Stimulated activated naive B cell treated with anti-CD40 and anti-IgM and Interleukin-4, amounts not matched to agents 10 μg/mL and 1 μg/mL and 100 μg/mL, for 72 hours (primary cell): ENCODE data around the gene ARHGAP15.

Source experiments
- ATAC-seq, 2 donors: fragments of 150-1000 bp; cut with Tn5 transposase; replicated peaks; 2 replicates each; pipeline ENCODE4 v1.10.0; 2021; ENCODE audit warnings: moderate library complexity in 1 of 2
- DNase-seq: peaks from one replicate; pipeline ENCODE4 v3.0.0; 2021
- H3K27ac Mint-ChIP-seq: one replicate; pipeline ENCODE4 v1.8.0; 2022; ENCODE audit warnings: mild to moderate bottlenecking, mixed read lengths
- H3K27me3 Mint-ChIP-seq, 2 donors: one replicate each; pipeline ENCODE4 v1.8.0; 2022; ENCODE audit warnings: mixed read lengths in 2 of 2
- H3K36me3 Mint-ChIP-seq, 2 donors: one replicate each; pipeline ENCODE4 v1.8.0; 2022; ENCODE audit warnings: mixed read lengths in 2 of 2, mild to moderate bottlenecking in 1 of 2
- H3K4me1 Mint-ChIP-seq, 2 donors: one replicate each; pipeline ENCODE4 v1.8.0; 2022; ENCODE audit warnings: mixed read lengths in 2 of 2, mild to moderate bottlenecking in 1 of 2
- H3K4me3 Mint-ChIP-seq, 2 donors: one replicate each; pipeline ENCODE4 v1.8.0; 2022; ENCODE audit warnings: mild to moderate bottlenecking in 2 of 2, mixed read lengths in 2 of 2, moderate library complexity in 1 of 2
- H3K9me3 Mint-ChIP-seq, 2 donors: one replicate each; pipeline ENCODE4 v1.8.0; 2022; ENCODE audit warnings: mixed read lengths in 2 of 2, mild to moderate bottlenecking in 1 of 2

Gene ARHGAP15

DNA sequence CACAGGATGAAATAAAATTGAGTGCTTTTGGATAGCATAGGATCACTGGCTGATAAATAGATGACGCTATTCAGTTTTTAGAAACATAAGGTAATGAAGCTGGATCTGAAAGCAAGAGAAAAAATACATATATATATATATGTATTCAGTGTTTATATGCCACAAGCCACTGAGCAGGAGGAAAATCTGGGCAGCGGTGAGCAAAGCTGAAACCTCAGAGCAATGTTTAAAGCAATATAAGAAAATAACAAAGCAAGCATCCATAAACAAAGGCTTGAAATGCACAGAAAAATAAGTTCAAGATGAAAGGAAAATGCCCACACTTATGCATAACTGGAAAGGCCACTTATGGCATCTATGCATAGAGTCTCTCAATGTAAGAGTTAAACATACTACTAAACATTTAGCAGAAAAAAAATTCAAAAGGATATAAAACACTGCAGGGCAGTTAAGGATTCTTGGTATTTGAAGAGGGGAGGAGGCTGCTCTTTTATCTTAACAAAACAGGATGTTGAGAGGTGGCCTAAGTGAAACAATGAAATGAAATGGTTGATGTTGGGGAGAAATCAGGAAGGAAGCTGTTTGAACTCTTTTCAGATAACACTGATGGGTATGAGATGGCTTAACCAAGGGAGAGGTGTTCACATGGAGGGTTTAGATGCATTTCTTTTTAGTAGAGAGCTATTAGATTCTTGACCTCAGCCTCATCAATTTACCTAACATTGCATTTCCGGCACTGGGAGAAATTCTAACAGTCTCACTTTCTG is 129.1 kb downstream of the ARHGAP15 start:
- DNase-seq (no peak), ATAC-seq (no peak)
- Mint-ChIP-seq H3K27ac (peak overlapping the region; percentile 59), H3K4me3 (no peak overlapping the region), H3K4me1 (peaks cover 34 to 66% of the 10 kb centered on the region in 2 donors), H3K9me3 (peaks cover 0 to 4% of the 10 kb centered on the region in 2 donors), H3K36me3 (peaks cover 2 to 13% of the 10 kb centered on the region in 2 donors), H3K27me3 (no peaks in the 10 kb centered on the region)

DNA sequence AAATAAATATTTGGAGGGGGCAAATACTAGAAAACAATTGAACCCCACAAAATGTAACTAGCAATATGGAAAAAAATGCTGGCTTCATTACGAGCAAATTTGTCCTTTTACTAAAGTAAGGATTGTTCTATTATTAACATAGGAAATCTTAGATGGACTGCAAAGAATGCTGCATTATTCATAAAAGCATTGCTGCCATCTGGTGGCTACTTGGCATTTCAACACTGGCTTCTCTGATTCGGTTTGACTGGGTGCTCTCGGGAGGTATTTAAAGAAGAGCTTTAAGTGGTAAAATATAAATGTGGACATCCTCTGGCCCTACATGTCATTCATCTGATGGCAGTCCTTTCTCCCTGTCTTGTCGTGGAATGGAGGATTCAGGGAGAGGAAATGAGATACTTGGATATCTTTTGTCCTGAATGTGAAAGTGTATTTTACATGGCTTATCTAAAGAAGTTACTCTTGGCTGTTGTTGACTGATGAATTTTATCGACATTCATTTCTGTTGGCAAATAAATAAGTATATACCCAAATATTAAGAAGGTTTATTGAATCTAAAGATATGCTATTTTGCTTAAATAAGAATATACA is 130.2 kb downstream of the ARHGAP15 start:
- Mint-ChIP-seq H3K27me3 (no peaks in the 10 kb centered on the region), H3K36me3 (peaks cover 2 to 19% of the 10 kb centered on the region in 2 donors)

DNA sequence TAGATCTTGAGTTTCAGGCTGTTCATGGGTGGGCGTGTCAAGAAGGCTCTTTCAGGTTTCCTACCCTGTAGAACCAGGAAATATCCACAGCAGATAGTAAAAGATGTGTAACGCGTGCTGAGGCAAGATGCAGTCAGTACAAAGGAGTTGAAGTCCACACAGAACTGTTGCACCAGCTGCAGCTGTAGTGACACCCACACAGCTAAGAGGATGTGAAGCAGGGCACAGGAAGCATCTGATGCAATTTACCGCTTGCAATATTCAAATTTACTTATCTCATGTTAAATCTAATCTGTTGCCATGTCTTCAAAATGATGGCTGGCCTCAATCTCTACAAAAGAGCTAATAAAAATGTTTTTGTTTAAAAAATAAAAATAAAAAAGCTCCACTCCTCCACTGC is 132.8 kb downstream of the ARHGAP15 start:
- Mint-ChIP-seq H3K36me3 (peaks cover 5 to 27% of the 10 kb centered on the region in 2 donors), H3K27me3 (no peaks in the 10 kb centered on the region), H3K27ac (peak overlapping the region; percentile 86), H3K9me3 (peaks cover 2 to 4% of the 10 kb centered on the region in 2 donors), H3K4me3 (no peak overlapping the region), H3K4me1 (peaks cover 25 to 45% of the 10 kb centered on the region in 2 donors)
- ATAC-seq (peak; percentile 89 to 93), DNase-seq (no peak)

More for the DNA sequence above, 130.2 kb downstream of the ARHGAP15 start:
- peak in 1 of 2 donors; percentile 44 for ATAC-seq
- Mint-ChIP-seq H3K27ac (peak overlapping the region; percentile 48), H3K9me3 (peaks cover 0 to 4% of the 10 kb centered on the region in 2 donors), H3K4me1 (peaks cover 30 to 62% of the 10 kb centered on the region in 2 donors), H3K4me3 (peak overlapping the region in 1 of 2 donors; percentile 11)
- DNase-seq = peak; percentile 34

DNA sequence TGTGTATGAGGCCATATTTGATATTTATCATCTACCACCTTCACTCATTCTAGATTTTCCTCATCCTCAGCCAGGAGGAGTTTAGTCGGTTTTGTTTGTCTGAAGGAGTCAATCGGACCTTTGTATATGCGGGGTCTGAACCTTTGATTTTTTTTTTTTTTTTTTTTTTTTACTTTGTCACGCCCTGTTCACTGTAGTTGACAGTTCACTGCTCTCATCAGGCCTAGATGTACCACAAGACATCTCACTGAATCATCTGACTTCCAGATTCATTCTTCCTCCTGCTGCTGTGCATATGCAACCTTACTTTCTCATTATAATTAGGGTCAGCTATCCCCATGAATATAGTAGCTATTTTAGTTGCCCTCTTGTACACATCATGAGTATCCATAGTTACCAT is 133.2 kb downstream of the ARHGAP15 start:
- Mint-ChIP-seq H3K36me3 (peaks cover 8 to 31% of the 10 kb centered on the region in 2 donors), H3K4me3 (no peak overlapping the region), H3K4me1 (peaks cover 26 to 42% of the 10 kb centered on the region in 2 donors), H3K9me3 (peaks cover 2 to 4% of the 10 kb centered on the region in 2 donors), H3K27ac (peak overlapping the region; percentile 83), H3K27me3 (no peaks in the 10 kb centered on the region)
- ATAC-seq (peak; percentile 52 to 65), DNase-seq (no peak)

DNA sequence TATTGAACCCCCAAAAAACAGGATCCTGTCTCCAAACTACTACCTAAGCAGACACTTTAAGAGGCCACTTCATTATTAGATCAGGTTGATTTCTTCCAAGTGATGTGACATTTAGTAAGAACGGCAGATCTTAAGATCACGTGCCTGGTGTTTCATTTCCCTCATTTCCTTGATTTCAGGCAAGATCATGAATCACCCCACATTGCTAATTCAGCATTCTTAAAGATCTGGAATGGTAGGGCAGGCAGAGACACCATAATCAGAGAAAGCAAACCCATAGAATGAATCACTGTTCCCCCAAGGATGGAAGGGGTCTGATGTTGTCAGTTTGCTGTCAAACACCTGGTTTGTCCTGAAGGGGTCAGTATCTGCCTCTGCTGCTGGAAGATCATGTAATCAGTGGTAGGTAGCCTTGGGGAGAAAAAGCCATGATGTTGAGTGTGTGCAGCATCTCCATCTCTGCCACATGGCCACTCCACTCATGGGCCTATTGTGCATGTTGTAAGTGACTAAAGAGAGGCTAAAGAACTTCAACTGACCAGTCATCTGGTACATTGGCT is 133.9 kb downstream of the ARHGAP15 start:
- Mint-ChIP-seq H3K36me3 (peaks cover 8 to 28% of the 10 kb centered on the region in 2 donors), H3K27me3 (no peaks in the 10 kb centered on the region), H3K4me1 (peaks cover 24 to 37% of the 10 kb centered on the region in 2 donors), H3K9me3 (peaks cover 2 to 4% of the 10 kb centered on the region in 2 donors), H3K27ac (peak overlapping the region; percentile 83), H3K4me3 (no peak overlapping the region)
- ATAC-seq (no peak), DNase-seq (no peak)

DNA sequence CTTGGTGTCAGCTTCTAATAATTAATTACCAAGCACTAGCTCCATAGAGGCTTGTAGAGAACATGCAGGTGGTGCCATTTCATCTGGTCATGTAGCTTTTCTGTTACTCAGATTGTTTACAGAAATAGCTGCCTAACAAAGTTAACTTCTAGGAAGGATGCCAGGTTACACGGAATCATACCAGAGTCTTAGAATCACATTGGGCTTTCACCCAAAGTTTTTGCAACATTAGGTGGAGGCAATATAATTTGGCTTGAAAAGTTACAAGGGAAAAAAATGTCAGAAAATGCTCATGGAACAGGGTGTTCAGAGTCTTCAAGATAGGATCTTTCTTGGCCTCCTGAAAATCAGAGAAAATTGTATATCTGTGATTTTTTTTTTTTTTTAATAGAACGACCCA is 135.6 kb downstream of the ARHGAP15 start:
- Mint-ChIP-seq H3K27me3 (no peaks in the 10 kb centered on the region), H3K4me3 (no peak overlapping the region), H3K4me1 (peaks cover 16 to 24% of the 10 kb centered on the region in 2 donors), H3K36me3 (peaks cover 8 to 28% of the 10 kb centered on the region in 2 donors), H3K9me3 (peaks cover 2 to 4% of the 10 kb centered on the region in 2 donors), H3K27ac (no peak overlapping the region)
- DNase-seq = no peak
- no peak for ATAC-seq

DNA sequence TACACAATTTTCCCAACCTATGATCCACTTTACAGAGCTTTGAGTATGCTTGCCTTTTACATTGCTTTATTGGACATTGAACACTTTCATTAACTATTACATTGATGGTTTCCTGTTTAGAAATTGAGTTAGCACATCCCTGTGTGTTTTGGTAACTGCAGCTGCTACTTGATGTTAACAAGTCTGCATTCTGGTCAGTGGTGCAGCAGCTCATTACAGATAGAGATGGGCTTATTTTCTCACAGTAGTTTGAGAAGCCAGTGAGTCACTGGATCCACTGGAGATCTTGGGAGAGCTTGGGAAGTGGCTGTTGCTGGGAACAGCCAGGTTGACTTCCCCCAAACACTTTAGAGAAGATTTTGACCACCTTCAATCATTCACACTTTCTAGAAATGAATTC is 150.5 kb downstream of the ARHGAP15 start:
- Mint-ChIP-seq H3K9me3 (no peaks in the 10 kb centered on the region), H3K4me1 (peaks cover 14 to 30% of the 10 kb centered on the region in 2 donors), H3K27ac (peak overlapping the region; percentile 60), H3K4me3 (no peak overlapping the region), H3K27me3 (no peaks in the 10 kb centered on the region), H3K36me3 (peaks cover 8 to 27% of the 10 kb centered on the region in 2 donors)
- DNase-seq (no peak), ATAC-seq (no peak)

DNA sequence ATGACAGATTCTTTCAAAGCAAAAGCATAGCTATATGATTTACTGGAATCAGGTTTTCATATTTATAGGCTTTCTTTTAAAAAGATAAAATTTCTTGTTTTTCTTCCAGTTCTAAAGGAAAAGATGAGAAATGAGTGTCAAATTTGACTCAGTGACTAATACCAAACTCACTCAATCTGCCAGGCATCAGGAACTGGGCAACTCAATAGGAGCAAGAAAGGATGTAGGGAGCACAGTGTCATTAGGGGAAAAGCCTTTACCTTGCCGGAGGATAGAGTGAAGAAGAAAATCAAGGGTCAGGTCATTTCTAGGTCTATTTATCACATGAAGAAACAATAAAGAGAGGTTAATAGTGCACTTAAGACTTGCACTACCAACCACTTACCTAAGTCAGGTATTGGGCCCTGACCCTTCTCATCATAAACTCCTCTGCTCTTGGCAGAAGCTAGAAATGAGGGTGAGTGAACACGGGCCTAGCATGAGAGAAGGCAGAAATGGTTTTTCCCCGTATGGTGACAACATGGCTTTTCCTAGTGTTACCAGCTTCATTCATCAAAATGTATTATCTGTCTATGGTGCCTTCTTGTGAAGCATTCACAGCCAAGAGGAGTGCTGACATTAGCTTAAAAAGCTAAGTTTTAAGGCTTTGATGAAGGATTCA is 151.0 kb downstream of the ARHGAP15 start:
- Mint-ChIP-seq H3K9me3 (no peaks in the 10 kb centered on the region), H3K36me3 (peaks cover 8 to 23% of the 10 kb centered on the region in 2 donors), H3K4me1 (peaks cover 14 to 30% of the 10 kb centered on the region in 2 donors), H3K4me3 (no peak overlapping the region), H3K27me3 (no peaks in the 10 kb centered on the region), H3K27ac (no peak overlapping the region)
- DNase-seq (no peak), ATAC-seq (no peak)

DNA sequence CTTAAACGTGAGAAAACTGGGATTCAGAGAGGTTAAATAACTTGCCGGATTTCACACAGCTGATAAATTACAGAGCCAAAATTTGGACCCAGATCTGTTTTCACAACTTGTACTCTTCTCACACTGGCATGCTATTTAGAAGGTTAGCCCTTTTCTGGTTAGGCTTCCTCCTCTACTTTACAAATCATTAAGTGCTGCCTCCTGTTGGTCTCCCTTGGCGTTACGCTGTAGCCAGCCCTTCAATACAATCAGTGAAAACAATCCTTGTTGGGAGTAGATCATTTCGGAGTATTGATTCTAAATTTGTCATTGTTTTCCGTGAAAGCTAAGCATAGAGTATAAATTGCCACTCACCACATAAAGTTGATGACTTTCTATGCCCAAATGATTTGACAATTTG is 153.5 kb downstream of the ARHGAP15 start:
- no peaks in the 10 kb centered on the region for H3K9me3 Mint-ChIP-seq
- H3K27me3 Mint-ChIP-seq = no peaks in the 10 kb centered on the region
- H3K4me1 Mint-ChIP-seq = peaks cover 8 to 13% of the 10 kb centered on the region in 2 donors
- DNase-seq (no peak), ATAC-seq (no peak)
- no peak overlapping the region for H3K4me3 Mint-ChIP-seq
- peaks cover 3 to 14% of the 10 kb centered on the region in 2 donors for H3K36me3 Mint-ChIP-seq
- no peak overlapping the region for H3K27ac Mint-ChIP-seq

DNA sequence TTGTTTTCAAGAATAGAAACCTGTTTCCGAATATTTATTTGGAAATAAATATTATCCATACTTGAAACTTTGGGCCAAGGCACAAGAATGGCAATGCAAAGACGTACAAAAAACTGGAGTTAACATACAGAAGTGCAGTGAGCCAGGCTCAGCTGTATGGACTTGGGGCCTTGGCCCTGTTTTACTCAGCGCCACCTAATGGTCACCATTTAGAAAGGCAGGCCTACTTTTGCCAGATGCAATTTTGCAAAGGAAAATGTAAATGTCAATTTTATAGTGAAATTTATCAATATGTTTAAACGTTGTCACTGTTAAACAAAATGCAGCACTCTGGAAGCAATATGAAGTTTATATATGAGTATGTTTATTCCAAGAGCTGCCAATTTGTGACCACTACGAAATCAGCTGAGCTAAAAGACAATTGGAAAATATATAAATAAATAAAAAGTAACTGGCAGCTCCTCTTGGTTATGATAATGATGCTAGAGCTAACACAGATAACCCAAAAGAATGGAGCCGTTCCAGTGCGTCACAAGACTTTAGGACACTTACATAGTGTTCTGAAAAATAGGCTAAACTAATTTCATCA is 155.0 kb downstream of the ARHGAP15 start:
- Mint-ChIP-seq H3K4me1 (peaks cover 6 to 22% of the 10 kb centered on the region in 2 donors), H3K36me3 (peaks cover 6 to 13% of the 10 kb centered on the region in 2 donors), H3K9me3 (no peaks in the 10 kb centered on the region), H3K4me3 (no peak overlapping the region), H3K27me3 (no peaks in the 10 kb centered on the region), H3K27ac (no peak overlapping the region)
- ATAC-seq = peak; percentile 68 to 71
- no peak for DNase-seq

DNA sequence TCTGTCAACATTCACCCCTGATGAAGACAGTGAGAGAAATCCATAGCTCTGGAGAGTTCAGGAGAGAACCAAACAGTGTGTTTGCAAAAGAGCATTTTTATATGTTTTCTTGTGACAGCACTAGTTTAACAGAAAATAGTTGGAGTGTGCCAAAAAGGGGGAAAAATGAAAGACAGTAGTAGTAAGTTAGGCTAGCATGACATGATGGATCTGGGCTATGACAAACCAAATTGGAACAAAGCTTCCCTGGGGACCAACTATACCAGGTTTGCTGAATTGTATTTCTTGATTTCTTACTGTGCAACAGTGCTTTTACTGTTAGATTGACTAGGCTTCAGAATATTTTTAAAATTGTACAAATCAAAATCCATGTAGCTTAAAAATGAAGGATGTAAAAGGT is 159.8 kb downstream of the ARHGAP15 start:
- Mint-ChIP-seq H3K36me3 (peaks cover 3 to 5% of the 10 kb centered on the region in 2 donors), H3K4me3 (no peak overlapping the region), H3K4me1 (peaks cover 2 to 19% of the 10 kb centered on the region in 2 donors), H3K27ac (no peak overlapping the region), H3K27me3 (no peaks in the 10 kb centered on the region), H3K9me3 (no peaks in the 10 kb centered on the region)
- ATAC-seq (no peak), DNase-seq (no peak)

DNA sequence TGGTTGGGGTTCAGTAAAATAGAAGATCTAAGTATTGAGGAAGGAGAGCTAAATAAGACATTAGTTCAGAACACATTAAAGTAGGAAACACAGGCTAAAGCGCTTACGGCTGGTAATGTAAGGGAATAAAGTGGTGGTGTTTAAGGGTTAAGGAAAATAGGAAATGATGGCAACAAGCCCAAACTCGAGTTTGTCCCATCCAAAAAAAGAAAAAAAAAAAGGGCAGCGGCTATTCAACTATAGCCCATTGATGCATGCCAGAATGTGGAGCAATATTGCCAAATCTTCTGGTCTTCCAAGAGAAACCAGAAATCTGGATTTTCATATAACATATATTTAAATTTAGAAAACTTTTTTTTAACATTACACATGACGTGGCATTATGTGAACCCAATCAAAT is 161.0 kb downstream of the ARHGAP15 start:
- H3K4me3 Mint-ChIP-seq = no peak overlapping the region
- no peak for ATAC-seq

DNA sequence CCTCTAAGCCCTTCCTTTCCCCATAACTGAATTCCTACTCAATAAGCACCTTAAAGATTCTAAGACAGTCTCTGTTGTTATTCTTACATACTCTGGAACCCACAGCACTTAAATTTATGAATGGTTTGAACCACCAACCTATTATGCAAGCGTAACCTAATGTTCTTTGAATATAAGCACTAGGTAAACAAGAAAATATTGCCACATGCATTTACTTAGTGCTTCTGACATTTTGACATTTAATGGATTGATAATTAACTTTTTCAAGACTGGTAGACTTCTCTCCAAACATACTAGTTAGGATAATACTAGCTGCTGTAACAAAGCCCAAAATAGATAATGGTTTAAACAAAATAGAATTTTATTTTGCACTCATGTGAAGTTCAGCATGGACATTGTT is 164.8 kb downstream of the ARHGAP15 start:
- Mint-ChIP-seq H3K9me3 (no peaks in the 10 kb centered on the region), H3K4me1 (peaks cover 5 to 24% of the 10 kb centered on the region in 2 donors), H3K27ac (no peak overlapping the region), H3K36me3 (peaks cover 4 to 7% of the 10 kb centered on the region in 2 donors), H3K4me3 (no peak overlapping the region), H3K27me3 (no peaks in the 10 kb centered on the region)
- no peak for DNase-seq
- no peak for ATAC-seq

More for the DNA sequence above, 161.0 kb downstream of the ARHGAP15 start:
- H3K9me3 Mint-ChIP-seq = no peaks in the 10 kb centered on the region
- peaks cover 5 to 6% of the 10 kb centered on the region in 2 donors for H3K36me3 Mint-ChIP-seq
- no peaks in the 10 kb centered on the region for H3K27me3 Mint-ChIP-seq
- peaks cover 2 to 23% of the 10 kb centered on the region in 2 donors for H3K4me1 Mint-ChIP-seq
- no peak for DNase-seq
- H3K27ac Mint-ChIP-seq = no peak overlapping the region

DNA sequence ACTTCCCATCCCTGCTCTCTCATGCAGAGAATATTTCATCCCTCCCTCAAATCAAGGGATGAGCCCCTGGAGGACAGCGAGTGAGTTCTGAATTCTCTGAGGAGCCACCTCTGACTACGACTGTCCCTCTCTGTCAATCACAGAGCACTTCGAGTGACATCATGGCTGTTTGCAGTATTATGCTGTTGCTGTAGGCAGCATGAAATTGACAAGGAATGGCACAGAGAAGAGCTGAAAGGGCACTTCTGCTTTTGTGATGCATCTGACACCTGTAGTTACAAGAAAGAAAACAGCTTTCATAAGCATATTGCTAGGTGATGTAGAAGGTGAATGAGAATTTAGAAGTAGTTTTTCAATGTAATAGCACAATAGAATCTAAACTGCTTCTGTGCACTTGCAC is 166.9 kb downstream of the ARHGAP15 start:
- no peaks in the 10 kb centered on the region for H3K9me3 Mint-ChIP-seq
- no peaks in the 10 kb centered on the region for H3K27me3 Mint-ChIP-seq
- H3K4me1 Mint-ChIP-seq = peaks cover 6 to 16% of the 10 kb centered on the region in 2 donors
- peak; percentile 56 to 62 for ATAC-seq
- peaks cover 4 to 14% of the 10 kb centered on the region in 2 donors for H3K36me3 Mint-ChIP-seq
- no peak for DNase-seq
- no peak overlapping the region for H3K27ac Mint-ChIP-seq
- no peak overlapping the region for H3K4me3 Mint-ChIP-seq
